ENCODE measurements around the gene GALNT6.
A peak's percentile ranks its signal among the peaks of the same experiment; 100 is the strongest.

- peak; percentile 63 for TF ChIP-seq CTCF (IDR thresholded peaks at IDR 0.05; ENCODE audit: low read depth, low read length, poor library complexity, severe bottlenecking)
- no peak for TF ChIP-seq EZH2phosphoT487 (IDR thresholded peaks at IDR 0.05; ENCODE audit: borderline replicate concordance, low read length)
Measured at GRCh38 chr12:51421266-51421884, 30.2 kb upstream of the GALNT6 start.

All from DOHH2 (cell line).